LNCaP clone FGC (cell line): ENCODE data around the gene TRIM44.
"Not testable (repeated sequence)": the region's sequence is repeated elsewhere in the genome, so short reads cannot be mapped to it uniquely, and the experiment has no call there.

Experiments
- DNase-seq: peaks from one replicate; pipeline ENCODE4 v3.0.0-alpha.2; 2011; ENCODE audit warnings: low read depth
- H3K4me3 ChIP-seq: 2 replicates; pipeline ENCODE4 v1.5.1; 2011; ENCODE audit warnings: mild to moderate bottlenecking, low read depth, low read length, control low read depth
- TF ChIP-seq, protein P1 (sequence below): IDR thresholded peaks from 2 replicates; pipeline ENCODE4 v1.5.1; 2012; ENCODE audit warnings: mild to moderate bottlenecking; ENCODE audit not compliant: control insufficient read depth, insufficient read depth; ENCODE audit errors: extremely low read depth

Gene TRIM44

DNA sequence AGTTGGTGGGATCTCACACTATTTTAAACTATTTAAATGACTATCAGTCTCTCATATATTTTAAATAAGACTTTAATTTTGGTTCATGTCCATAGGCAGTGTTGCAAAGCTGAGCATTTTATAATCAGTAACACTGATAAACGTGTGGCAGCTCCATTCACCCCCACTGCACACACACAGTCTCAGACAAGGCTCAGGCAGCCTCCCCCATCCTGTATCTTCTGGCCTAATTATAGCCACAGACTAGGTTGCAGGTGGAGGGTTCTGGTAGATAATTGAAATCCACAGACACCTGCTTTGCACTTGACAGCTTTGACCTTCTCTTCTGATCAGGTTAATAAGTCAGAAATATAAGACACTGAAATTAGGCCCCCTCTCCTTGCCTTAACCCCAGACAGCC lies 162.8 kb downstream of the TRIM44 start:
- TF ChIP-seq, protein P1, sequence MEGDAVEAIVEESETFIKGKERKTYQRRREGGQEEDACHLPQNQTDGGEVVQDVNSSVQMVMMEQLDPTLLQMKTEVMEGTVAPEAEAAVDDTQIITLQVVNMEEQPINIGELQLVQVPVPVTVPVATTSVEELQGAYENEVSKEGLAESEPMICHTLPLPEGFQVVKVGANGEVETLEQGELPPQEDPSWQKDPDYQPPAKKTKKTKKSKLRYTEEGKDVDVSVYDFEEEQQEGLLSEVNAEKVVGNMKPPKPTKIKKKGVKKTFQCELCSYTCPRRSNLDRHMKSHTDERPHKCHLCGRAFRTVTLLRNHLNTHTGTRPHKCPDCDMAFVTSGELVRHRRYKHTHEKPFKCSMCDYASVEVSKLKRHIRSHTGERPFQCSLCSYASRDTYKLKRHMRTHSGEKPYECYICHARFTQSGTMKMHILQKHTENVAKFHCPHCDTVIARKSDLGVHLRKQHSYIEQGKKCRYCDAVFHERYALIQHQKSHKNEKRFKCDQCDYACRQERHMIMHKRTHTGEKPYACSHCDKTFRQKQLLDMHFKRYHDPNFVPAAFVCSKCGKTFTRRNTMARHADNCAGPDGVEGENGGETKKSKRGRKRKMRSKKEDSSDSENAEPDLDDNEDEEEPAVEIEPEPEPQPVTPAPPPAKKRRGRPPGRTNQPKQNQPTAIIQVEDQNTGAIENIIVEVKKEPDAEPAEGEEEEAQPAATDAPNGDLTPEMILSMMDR, result no peak
- H3K4me3 ChIP-seq, result no peak overlapping the region
- DNase-seq, result no peak

DNA sequence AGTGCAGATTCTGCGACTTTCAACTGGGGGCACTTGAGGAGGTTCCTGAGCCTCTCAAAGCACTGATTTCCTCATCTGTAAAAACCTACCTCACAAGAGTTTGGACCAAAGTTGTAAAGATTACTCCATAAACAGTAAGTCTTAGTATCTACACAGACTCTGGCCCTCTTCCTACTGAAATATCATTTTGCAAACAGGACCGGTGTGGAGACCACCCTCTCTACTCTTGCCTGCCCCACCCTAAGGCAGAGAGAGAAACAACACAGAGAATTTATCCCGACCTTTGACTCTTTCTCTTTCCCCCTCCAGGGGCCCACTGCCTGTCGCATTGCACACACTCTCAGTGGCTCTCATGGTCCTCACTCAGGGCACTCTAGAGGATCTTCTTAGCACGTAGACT lies 163.4 kb downstream of the TRIM44 start:
- TF ChIP-seq, protein P1, result no peak
- DNase-seq, result no peak
- no peak overlapping the region for H3K4me3 ChIP-seq

DNA sequence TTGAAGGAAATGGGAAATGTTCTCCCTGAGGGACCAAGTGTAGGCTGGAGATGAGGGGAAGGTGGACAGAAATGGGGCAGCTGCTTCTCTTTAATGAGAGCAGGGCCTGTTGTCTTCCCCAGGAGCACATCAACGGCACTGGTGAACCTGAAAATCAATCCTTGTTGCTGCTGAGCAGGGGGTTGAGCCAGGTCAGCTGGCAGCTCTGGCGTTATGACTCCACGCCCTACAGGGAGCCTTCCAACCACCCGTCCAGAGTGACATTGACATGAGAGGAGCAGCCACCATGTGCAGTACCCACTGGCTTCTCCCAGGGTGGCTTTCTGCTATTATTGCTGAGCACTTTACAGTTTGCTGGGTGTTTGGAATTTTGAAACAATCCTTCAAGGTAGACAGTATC lies 164.4 kb downstream of the TRIM44 start:
- no peak overlapping the region for H3K4me3 ChIP-seq
- TF ChIP-seq, protein P1, result no peak
- DNase-seq, result no peak

DNA sequence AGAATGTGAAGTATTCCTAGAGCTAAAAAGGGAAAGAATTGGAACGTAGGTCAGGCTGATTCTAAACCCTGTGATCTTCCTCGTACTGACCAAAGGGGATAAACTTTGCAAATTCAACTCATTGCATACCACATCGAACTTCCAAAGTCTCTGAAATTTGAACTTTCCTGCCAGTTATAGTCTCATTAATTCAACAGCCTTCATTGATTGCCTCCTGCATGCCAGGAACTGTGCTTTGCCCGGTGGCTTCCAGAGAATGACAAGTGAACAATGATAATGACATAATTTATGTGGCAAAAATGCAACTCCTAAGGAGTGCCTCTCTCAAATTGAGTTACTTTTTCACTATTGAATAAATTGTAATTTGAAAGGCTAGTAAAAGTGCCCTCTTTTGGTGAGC lies 173.6 kb downstream of the TRIM44 start:
- TF ChIP-seq, protein P1, result no peak
- no peak overlapping the region for H3K4me3 ChIP-seq
- DNase-seq, result no peak

DNA sequence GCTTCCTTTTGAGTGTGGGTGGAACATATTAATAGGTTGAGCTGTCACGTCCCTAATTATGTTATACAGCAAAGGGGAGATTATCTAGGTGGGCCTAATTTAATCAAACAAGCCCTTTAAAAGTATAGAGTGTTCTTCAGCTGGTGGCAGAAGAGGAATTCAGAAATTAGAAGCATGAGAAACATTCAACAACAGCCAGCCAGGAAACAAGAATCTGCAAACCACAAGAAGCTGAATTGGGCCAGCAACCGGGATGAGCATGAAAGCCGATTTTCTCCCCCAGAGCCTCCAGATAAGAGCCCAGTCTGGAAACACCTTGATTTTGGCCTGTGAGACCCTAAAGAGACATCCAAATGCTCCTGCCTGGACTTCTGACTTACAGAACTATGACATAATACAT lies 175.5 kb downstream of the TRIM44 start:
- TF ChIP-seq, protein P1, result no peak
- no peak for DNase-seq
- no peak overlapping the region for H3K4me3 ChIP-seq

- DNase-seq, H3K4me3 ChIP-seq: not testable (repeated sequence)
Measured at GRCh38 chr11:35838697-35839367, 176.3 kb downstream of the TRIM44 start.

DNA sequence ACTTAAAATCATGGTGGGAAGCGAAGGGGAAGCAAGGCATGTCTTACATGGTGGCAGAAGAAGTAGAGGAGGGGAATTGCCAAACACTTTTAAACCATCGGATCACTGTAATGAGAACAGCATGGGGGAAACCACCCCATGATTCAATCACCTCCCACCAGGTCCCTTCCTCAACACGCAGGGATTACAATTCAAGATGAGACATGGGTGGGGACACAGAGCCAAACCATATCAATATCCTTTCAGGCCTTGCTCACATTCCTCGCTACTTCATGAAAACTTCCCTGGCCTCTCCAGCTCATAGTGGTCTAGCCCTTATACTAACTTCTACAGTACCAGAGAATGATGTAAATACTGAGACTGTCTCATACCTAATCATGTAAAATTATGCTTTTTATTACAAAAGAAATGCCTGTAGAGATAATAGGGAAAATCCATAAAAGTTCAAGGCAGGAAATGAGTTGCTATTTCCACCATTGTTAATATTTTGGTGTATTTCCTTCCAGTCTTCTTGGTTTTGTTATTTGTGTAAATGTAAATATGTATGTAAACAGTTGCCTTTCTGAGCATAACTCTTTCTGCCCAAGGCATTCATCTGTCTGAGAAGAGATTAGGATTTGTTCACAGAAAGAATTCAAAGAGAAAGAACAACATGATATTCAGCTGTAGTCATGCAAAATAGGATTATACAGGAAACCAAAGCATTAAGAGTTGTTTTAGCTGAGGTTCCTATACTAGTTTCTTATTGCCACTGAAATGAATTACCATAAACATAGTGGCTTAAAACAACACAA lies 177.0 kb downstream of the TRIM44 start:
- DNase-seq, result no peak
- no peak overlapping the region for H3K4me3 ChIP-seq
- TF ChIP-seq, protein P1, result no peak
